Measurements from ENCODE around the gene AMMECR1L.
A peak's percentile ranks its signal among the peaks of the same experiment; 100 is the strongest.
"Not testable (repeated sequence)": the region's sequence is repeated elsewhere in the genome, so short reads cannot be mapped to it uniquely, and the experiment has no call there.

AMMECR1L gene

DNA sequence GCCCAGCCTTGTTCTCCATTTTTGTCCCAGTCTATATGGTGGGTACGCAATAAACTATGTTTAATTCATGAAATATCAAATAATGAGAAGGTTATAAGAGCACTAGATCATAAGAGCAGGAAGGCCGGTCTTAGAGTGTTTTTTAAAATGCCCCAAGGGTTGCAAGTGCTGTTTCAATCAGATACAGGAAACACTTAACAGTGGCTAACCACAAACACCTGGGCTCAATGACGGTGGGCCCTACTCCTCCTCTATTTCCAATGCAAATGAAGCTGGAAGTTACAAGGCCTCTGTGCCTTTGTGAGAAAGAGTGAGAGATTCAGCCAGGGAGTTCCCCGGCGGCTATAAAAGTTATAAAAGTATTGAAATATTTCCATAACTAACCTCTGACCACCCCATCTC is 55.9 kb downstream of the AMMECR1L start:
- DNase-seq, result peak; percentile 56 to 72

DNA sequence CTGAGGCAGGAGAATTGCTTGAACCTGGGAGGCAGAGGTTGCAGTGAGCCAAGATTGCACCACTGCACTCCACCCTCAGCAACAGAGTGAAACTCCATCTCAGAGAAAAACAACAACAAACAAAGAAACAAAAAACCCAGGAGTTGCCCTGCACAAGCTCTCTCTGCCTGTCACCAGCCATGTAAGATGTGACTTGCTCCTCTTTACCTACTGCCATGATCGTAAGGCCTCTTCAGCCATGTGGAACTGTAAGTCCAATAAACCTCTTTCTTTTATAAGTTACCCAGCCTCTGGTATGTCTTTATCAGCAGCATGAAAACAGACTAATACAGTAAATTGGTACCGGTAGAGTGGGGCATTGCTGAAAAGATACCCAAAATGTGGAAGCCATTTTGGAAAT is 59.0 kb downstream of the AMMECR1L start:
- not testable (repeated sequence) for DNase-seq

GRCh38 chr2:127826047-127826446 is 59.7 kb downstream of the AMMECR1L start:
- no peak for DNase-seq

DNA sequence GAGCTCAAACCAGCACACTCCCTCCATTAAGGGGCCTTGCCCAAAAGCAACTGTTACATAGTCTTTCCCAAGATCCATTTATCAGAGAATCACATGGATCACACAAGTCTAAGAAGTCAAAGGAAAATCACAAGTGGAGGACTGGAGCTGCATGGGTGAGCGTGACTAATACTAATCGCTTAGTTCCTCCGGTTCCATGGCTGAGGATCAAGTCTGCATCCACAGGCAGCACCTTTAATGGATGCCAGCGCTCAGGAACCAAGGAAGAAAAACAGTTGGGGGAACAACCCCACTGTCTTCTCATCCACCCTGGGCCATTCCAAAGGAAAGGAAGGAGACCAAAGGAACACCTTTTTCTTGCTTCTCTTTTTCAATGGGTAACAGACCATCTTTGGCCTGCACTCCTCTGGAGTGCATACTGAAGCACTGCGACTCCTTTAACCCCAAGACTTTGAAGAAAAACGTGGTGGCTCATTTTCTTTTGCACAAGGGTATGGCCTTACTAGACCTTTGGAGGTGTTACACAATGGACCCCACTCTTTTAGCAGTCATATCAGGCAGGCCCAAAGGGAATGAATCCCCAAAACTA is 65.6 kb downstream of the AMMECR1L start:
- no peak for DNase-seq

GRCh38 chr2:127818794-127819425 is 66.8 kb downstream of the AMMECR1L start:
- no peak for DNase-seq

GRCh38 chr2:127818241-127818640 is 67.5 kb downstream of the AMMECR1L start:
- no peak for DNase-seq

DNA sequence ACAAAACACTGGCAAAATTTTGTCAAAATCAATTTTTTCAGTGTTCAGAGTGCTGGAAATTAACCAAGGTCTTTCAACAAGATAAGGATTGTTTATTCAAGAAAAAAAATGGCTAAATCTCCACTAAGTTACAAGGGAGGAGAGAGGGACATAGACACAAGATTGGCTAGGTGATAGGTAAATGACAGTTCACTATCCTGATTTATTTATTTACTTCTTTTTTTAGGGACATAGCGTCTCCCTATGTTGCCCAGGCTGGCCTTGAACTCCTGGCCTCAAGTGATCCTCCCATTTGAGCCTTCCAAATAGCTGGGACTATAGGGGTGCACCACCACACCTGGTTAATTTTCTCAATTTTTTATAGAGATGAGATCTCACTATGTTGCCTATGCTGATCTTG is 71.1 kb downstream of the AMMECR1L start:
- DNase-seq, result no peak

GRCh38 chr2:127812441-127812840 is 73.3 kb downstream of the AMMECR1L start:
- not testable (repeated sequence) for DNase-seq

All from activated CD4-positive, alpha-beta T cell treated with anti-CD3 and anti-CD28 coated beads, Interleukin-2, amount 50 U/mL, for 48 hours (primary cell).